Measurements from ENCODE around the gene CNNM2.

- TF ChIP-seq MZF1 (tag by site-specific recombination; IDR thresholded peaks at IDR 0.05; ENCODE audit: borderline replicate concordance) (no peak), TSHZ1 (tag by site-specific recombination; IDR thresholded peaks at IDR 0.05; ENCODE audit: borderline replicate concordance) (no peak), CTCF (tag by site-specific recombination; IDR thresholded peaks at IDR 0.05) (no peak), ZNF558 (tag by site-specific recombination; IDR thresholded peaks at IDR 0.05) (no peak)
These were observed 137.0 kb downstream of the CNNM2 start for GRCh38 chr10:103055105-103055504.

Data from HEK293 (cell line).